Fibroblast of lung (primary cell): Measurements from ENCODE around the gene MAST3. TPM values are rescaled to one million over a fixed set of nuclear protein-coding genes. Genes with fewer than 3 reads are reported as not detected.

ENCODE experiments used
- DNase-seq, 2 donors: peaks; one replicate each; pipeline versions ENCODE4 v3.0.0 to v3.0.0-alpha.2; 2010; ENCODE audit warnings: low read depth in 2 of 2
- H2AFZ ChIP-seq: 2 replicates; pipeline ENCODE4 v1.5.1; 2012; ENCODE audit warnings: low read length, control low read depth, inconsistent platforms
- H3K27ac ChIP-seq: 2 replicates; pipeline ENCODE4 v1.5.1; 2011; ENCODE audit warnings: low read length, control low read depth; ENCODE audit not compliant: insufficient read depth
- H3K27me3 ChIP-seq: 2 replicates; pipeline ENCODE4 v1.5.1; 2011; ENCODE audit warnings: mild to moderate bottlenecking, low read length; ENCODE audit not compliant: control insufficient read depth, insufficient read depth
- H3K36me3 ChIP-seq: 2 replicates; pipeline ENCODE4 v1.5.1; 2011; ENCODE audit warnings: low read length; ENCODE audit not compliant: control insufficient read depth, insufficient read depth
- H3K4me1 ChIP-seq: 2 replicates; pipeline ENCODE4 v1.5.1; 2011; ENCODE audit warnings: low read length; ENCODE audit not compliant: control insufficient read depth, insufficient read depth; ENCODE audit errors: extremely low read depth
- H3K4me2 ChIP-seq: 2 replicates; pipeline ENCODE4 v1.5.1; 2011; ENCODE audit warnings: low read length, control low read depth; ENCODE audit not compliant: insufficient read depth; ENCODE audit errors: extremely low read depth
- H3K4me3 ChIP-seq, 4 experiments: fragments of 200-600 bp in 1 of 4; sonication (generic) in 1 of 4; replicated peaks in 1 of 4; 2 replicates each; pipeline ENCODE4 v1.5.1; 2011 to 2016; ENCODE audit warnings: low read length in 4 of 4, low read depth in 3 of 4, mild to moderate bottlenecking in 3 of 4, control low read depth in 2 of 4, inconsistent platforms in 1 of 4, mixed read lengths in 1 of 4; ENCODE audit not compliant: insufficient read depth in 1 of 4; ENCODE audit errors: control extremely low read depth in 1 of 4
- H3K79me2 ChIP-seq: 2 replicates; pipeline ENCODE4 v1.5.1; 2012; ENCODE audit warnings: mild to moderate bottlenecking, low read length, inconsistent platforms; ENCODE audit not compliant: control insufficient read depth, insufficient read depth
- H3K9ac ChIP-seq: 2 replicates; pipeline ENCODE4 v1.5.1; 2011; ENCODE audit warnings: mild to moderate bottlenecking, low read length, control low read depth; ENCODE audit not compliant: insufficient read depth
- H3K9me3 ChIP-seq: 2 replicates; pipeline ENCODE4 v1.5.1; 2012; ENCODE audit warnings: low read depth, low read length; ENCODE audit not compliant: control insufficient read depth, insufficient read depth
- H4K20me1 ChIP-seq: 2 replicates; pipeline ENCODE4 v1.5.1; 2011; ENCODE audit warnings: low read length; ENCODE audit not compliant: control insufficient read depth, insufficient read depth; ENCODE audit errors: extremely low read depth
- CTCF ChIP-seq, 2 donors: IDR thresholded peaks in 1 of 2; conservative IDR thresholded peaks in 1 of 2; 1 replicate in 1 of 2; 2 replicates in 1 of 2; pipeline ENCODE4 v1.5.1; 2011 to 2012; ENCODE audit warnings: low read length in 2 of 2, control low read depth in 1 of 2, inconsistent platforms in 1 of 2, low read depth in 1 of 2, mild to moderate bottlenecking in 1 of 2
- EZH2 ChIP-seq: IDR thresholded peaks from 2 replicates; pipeline ENCODE4 v1.5.1; 2012; ENCODE audit warnings: low read length, control low read depth, mild to moderate bottlenecking; ENCODE audit errors: missing control alignments
- polyA plus RNA-seq, 2 donors: library from polyadenylated mRNA; depleted of rRNA in 1 of 2; stranded (reverse) in 1 of 2; unstranded in 1 of 2; fragments of >200 nt; gene quantifications; 2 replicates each; pipeline ENCODE4 v1.2.1, GENCODE V29; 2011 to 2012; ENCODE audit warnings: missing spikeins in 1 of 2
- total RNA-seq: library from RNA; depleted of rRNA; stranded (reverse); fragments of >200 nt; gene quantifications from 2 replicates; pipeline ENCODE4 v1.2.1, GENCODE V29; 2014

Gene MAST3
- total and polyA plus RNA-seq, 2 donors (not counting 1 experiment from before 2014, with no cell fraction given) = 2.0 to 4.1 TPM

DNA sequence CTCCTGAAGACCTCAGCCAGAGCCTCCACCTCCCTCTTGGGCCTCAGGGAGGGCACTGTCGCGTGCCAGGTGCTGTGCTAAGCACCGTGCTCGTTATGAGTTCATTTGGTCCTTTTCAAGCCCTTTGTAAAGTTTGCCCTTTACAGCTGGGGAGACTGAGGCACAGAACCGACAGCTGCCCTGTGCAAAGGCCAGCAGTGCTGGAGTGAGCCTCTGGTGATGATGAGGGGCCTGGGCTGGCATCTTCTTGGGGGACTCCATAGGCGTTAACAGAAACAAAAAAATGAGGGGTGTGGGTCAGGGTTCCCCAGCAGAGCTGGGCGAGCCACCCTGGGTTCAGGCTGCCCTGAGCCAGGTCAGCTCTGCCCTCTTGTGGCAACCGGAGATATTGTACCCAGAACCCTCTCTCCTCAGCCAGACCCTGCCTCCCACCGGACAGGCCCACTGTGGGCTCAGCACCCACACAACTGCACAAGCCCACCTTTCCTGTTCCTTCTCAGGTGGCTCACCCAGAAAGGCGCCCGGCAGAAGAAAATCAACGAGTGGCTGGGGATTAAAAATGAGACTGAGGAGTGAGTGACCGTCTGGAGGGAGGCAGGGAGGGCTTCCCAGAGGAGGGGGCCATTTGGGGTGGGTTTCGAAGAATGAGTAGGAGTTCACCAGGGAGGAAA, 70.5 kb downstream of the MAST3 start:
- Histone ChIP-seq H3K27ac (no peak overlapping the region), H3K4me1 (no peaks in the 10 kb centered on the region), H3K4me3 (no peak overlapping the region), H3K9ac (no peak overlapping the region), H3K4me2 (no peak overlapping the region), H3K79me2 (no peaks in the 10 kb centered on the region), H3K9me3 (no peaks in the 10 kb centered on the region), H4K20me1 (no peaks in the 10 kb centered on the region), H3K27me3 (no peaks in the 10 kb centered on the region), H2AFZ (no peak overlapping the region), H3K36me3 (peaks cover 16% of the 10 kb centered on the region)
- TF ChIP-seq CTCF (conservative IDR thresholded peaks at IDR 0.05 in 1 of 2, IDR thresholded peaks at IDR 0.05 in 1 of 2; ENCODE audit: low read depth in 1 of 2, low read length in 2 of 2) (peak; percentile 64 to 70), EZH2 (no peak)
- no peak for DNase-seq

DNA sequence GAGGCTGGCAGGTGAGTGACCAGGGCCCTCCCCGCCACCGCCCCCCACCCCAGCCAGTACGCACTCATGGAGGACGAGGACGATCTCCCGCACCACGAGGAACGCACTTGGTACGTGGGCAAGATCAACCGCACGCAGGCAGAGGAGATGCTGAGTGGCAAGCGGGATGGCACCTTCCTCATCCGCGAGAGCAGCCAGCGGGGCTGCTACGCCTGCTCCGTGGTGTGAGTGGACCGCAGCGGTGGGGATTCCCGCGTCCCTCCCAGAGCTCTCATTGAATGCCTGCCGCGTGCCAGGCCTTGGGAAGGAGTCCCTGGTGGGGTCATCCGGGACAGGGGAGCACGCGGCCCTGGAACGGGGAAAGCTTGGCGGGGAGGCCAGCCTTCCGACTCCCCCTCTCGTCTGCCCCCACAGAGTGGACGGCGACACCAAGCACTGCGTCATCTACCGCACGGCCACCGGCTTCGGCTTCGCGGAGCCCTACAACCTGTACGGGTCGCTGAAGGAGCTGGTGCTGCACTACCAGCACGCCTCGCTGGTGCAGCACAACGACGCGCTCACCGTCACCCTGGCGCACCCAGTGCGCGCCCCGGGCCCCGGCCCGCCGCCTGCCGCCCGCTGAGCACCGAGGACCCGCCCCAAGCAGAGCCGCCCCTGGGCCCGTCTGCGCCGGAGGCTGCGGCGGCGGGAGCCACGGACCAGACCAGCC, 71.2 kb downstream of the MAST3 start:
- H3K9ac ChIP-seq = no peak overlapping the region
- no peak overlapping the region for H2AFZ ChIP-seq
- no peaks in the 10 kb centered on the region for H3K27me3 ChIP-seq
- H3K36me3 ChIP-seq = peaks cover 13% of the 10 kb centered on the region
- no peaks in the 10 kb centered on the region for H3K9me3 ChIP-seq
- H3K27ac ChIP-seq = no peak overlapping the region
- TF ChIP-seq EZH2 (no peak), CTCF (conservative IDR thresholded peaks at IDR 0.05 in 1 of 2, IDR thresholded peaks at IDR 0.05 in 1 of 2; ENCODE audit: low read depth in 1 of 2, low read length in 2 of 2) (no peak)
- H3K79me2 ChIP-seq = no peaks in the 10 kb centered on the region
- H3K4me3 ChIP-seq = no peak overlapping the region
- no peaks in the 10 kb centered on the region for H4K20me1 ChIP-seq
- no peak overlapping the region for H3K4me2 ChIP-seq
- H3K4me1 ChIP-seq = peaks cover 2% of the 10 kb centered on the region
- DNase-seq = no peak

DNA sequence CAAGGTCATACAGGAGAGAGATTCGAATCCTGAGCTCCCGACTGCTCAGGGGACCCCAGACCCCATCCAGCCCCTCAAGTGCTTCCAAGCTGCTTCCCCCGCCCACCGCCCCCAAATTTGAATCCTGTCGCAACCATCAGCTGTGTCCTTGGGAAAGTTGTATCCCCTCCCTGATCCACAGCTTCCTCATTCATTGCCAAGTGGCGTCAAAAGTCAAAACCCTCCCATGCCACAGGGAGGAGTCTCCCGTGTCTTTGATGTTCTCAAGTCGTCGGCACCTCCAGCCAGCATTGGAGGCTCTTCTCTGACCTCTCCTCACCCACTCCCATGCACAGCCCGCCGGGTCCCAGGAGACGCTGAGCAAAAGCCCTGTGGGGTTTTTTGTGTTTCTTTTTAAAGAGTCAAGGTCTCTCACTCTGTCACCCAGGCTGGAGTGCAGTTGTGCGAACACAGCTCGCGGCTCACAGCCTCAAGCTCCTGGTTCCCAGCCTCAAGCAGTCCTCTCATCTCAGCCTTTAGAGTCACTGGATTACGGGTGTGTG, 73.2 kb downstream of the MAST3 start:
- peaks cover 4% of the 10 kb centered on the region for H3K4me1 ChIP-seq
- no peak overlapping the region for H3K27ac ChIP-seq
- no peaks in the 10 kb centered on the region for H3K27me3 ChIP-seq
- no peak overlapping the region for H3K4me3 ChIP-seq
- peaks cover 11% of the 10 kb centered on the region for H3K36me3 ChIP-seq
- H3K9ac ChIP-seq = no peak overlapping the region
- H2AFZ ChIP-seq = no peak overlapping the region
- H3K9me3 ChIP-seq = no peaks in the 10 kb centered on the region
- H3K79me2 ChIP-seq = no peaks in the 10 kb centered on the region
- H3K4me2 ChIP-seq = no peak overlapping the region
- no peak for TF ChIP-seq CTCF (conservative IDR thresholded peaks at IDR 0.05 in 1 of 2, IDR thresholded peaks at IDR 0.05 in 1 of 2; ENCODE audit: low read depth in 1 of 2, low read length in 2 of 2)
- TF ChIP-seq EZH2 = no peak
- DNase-seq = no peak
- H4K20me1 ChIP-seq = no peaks in the 10 kb centered on the region
